ENCODE data around the gene SMYD2. TPM values are rescaled to one million over a fixed set of nuclear protein-coding genes. Genes with fewer than 3 reads are reported as not detected.

The SMYD2 gene
- total and polyA plus RNA-seq, 3 donors from 2014 or later = 73.9 to 89.4 (median 75.5) TPM

DNA sequence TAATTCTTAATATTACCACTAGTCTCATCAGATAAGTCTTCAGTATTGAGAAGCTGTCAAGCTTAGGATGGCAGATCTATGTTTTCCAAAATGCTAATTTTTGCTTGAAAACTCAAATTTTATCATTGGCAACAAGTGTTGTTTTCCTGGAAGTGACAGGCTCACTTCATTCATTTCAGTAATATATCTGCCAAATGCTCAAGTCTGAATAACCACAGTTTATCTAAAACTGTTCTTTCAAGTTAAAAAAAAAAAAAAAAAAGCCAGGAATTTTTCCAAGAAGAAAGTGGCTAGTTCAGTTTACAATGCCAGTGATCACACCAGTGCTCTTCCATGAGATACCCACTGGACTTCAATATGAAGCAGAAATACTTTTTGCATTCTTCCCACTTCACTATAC, 20.6 kb downstream of the SMYD2 start:
- TF ChIP-seq, protein P1, sequence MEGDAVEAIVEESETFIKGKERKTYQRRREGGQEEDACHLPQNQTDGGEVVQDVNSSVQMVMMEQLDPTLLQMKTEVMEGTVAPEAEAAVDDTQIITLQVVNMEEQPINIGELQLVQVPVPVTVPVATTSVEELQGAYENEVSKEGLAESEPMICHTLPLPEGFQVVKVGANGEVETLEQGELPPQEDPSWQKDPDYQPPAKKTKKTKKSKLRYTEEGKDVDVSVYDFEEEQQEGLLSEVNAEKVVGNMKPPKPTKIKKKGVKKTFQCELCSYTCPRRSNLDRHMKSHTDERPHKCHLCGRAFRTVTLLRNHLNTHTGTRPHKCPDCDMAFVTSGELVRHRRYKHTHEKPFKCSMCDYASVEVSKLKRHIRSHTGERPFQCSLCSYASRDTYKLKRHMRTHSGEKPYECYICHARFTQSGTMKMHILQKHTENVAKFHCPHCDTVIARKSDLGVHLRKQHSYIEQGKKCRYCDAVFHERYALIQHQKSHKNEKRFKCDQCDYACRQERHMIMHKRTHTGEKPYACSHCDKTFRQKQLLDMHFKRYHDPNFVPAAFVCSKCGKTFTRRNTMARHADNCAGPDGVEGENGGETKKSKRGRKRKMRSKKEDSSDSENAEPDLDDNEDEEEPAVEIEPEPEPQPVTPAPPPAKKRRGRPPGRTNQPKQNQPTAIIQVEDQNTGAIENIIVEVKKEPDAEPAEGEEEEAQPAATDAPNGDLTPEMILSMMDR (IDR thresholded peaks at IDR 0.05) = no peak
- TF ChIP-seq POLR2A (IDR thresholded peaks at IDR 0.05) = no peak
- H3K27me3 ChIP-seq = no peaks in the 10 kb centered on the region
- DNase-seq = no peak
- intact Hi-C loops (cut with DNase I; ENCODE audit: low total_unique reads) = no loop called here
- no peak overlapping the region for H3K4me3 ChIP-seq
- no peaks in the 10 kb centered on the region for H3K36me3 ChIP-seq (ENCODE audit: low read depth, missing control alignments)
- peak overlapping the region in 1 of 2 donors; percentile 15 for H3K27ac ChIP-seq
- H3K4me1 ChIP-seq = peaks cover 3% of the 10 kb centered on the region
- H3K9me3 ChIP-seq = no peaks in the 10 kb centered on the region

DNA sequence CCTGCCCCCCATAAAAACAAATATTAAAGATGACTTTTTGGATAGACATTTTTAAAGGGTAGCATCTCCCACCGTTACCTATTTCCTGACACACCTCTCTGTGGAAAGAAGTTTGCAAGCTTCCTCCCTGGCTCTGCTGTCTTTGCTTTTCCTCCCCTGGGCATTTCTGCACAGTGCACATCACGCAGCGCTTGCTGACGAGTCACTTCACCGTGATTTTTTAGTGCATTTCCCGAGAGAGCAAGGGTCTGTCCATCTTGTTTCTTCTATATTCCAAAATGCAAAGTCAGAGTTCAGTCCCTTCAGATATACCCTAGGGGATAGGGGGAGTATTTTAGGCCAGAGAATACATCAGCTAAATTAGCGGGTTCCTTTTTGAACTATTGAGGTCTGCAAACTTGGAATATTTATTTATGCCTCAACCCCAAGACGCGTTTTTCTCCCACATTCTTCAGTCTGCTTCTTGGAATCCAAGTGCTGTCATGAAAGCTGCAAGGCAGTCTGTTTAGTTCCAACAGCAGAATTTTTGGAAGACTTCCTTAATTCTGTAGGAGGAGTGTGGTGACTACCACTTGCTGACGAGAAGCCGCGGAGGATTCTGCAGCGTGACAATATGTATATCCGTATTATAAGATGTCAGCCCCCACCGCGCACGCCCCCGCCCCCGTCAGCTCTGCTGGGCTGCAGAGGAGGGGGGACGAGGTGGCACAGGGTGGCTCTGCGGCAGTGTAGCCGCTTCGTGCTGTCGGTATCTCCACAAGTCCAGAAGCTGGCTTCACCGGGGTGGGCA, 22.4 kb downstream of the SMYD2 start:
- Histone ChIP-seq H3K27ac (no peak overlapping the region), H3K4me1 (no peaks in the 10 kb centered on the region), H3K4me3 (no peak overlapping the region), H3K27me3 (no peaks in the 10 kb centered on the region), H3K9me3 (no peaks in the 10 kb centered on the region), H3K36me3 (ENCODE audit: low read depth, missing control alignments) (no peaks in the 10 kb centered on the region)
- DNase-seq = no peak
- intact Hi-C loops (cut with DNase I; ENCODE audit: low total_unique reads) = no loop called here
- TF ChIP-seq POLR2A (IDR thresholded peaks at IDR 0.05) = no peak
- TF ChIP-seq, protein P1 (IDR thresholded peaks at IDR 0.05) = no peak
- WGBS, 2 donors = 75 to 80% methylated on average over 25 of the region's 25 CpGs

DNA sequence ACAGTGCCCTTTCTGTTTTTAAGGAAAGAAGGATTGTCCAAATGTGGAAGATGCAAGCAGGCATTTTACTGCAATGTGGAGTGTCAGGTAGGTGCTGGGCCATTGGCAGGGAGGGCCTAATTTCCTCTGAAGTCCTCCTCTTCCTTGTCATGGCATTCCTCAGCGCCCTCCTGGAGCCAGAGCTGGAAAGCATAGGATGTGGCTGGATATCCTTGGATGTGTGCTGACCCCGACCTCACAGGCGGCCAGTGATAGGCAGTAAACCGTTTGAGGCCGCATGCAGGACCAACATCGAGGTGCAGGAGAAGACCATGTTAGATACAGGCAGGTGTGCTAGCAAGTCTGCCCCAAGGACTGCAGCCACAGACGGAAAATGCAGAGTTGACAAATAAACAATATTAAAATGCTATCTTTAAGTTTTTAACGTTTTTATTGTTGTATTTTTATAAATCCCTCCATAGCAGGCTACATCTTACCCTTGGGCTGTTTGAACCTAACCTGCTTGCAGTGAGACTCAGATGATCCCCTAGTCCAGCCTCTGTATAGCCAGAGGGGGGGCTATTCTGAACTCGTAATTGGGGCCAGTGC, 24.3 kb downstream of the SMYD2 start:
- H3K4me1 ChIP-seq = no peaks in the 10 kb centered on the region
- no peak overlapping the region for H3K27ac ChIP-seq
- H3K36me3 ChIP-seq (ENCODE audit: low read depth, missing control alignments) = no peaks in the 10 kb centered on the region
- H3K9me3 ChIP-seq = no peaks in the 10 kb centered on the region
- intact Hi-C loops (cut with DNase I; ENCODE audit: low total_unique reads) = no loop called here
- no peak for TF ChIP-seq POLR2A (IDR thresholded peaks at IDR 0.05)
- TF ChIP-seq, protein P1 (IDR thresholded peaks at IDR 0.05) = no peak
- WGBS, 2 donors = 88 to 92% methylated on average over 9 of the region's 9 CpGs
- no peak overlapping the region for H3K4me3 ChIP-seq
- no peaks in the 10 kb centered on the region for H3K27me3 ChIP-seq
- no peak for DNase-seq

DNA sequence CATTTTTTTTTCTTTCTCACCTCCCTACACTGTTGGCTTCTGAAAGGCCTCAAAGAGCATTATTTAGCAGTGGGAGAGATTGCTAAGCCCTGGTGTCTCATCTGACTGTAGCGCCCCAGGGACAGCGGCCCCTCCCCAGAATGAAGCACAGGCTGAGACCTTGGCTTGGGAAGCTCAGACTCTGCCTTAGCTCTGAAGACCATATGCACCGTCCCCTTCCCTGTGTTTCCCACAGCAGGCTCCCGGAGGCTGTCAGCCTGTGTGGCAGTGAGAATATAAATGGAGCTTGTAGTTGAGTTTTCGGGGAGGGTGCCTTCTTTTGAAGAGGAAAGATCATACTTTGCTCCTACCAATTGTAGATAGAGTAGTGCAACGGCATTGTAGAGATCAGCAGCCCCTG, 25.3 kb downstream of the SMYD2 start:
- TF ChIP-seq, protein P1 (IDR thresholded peaks at IDR 0.05) = no peak
- TF ChIP-seq POLR2A (IDR thresholded peaks at IDR 0.05) = no peak
- no peak for DNase-seq
- Histone ChIP-seq H3K27ac (no peak overlapping the region), H3K27me3 (no peaks in the 10 kb centered on the region), H3K36me3 (ENCODE audit: low read depth, missing control alignments) (no peaks in the 10 kb centered on the region), H3K4me1 (no peaks in the 10 kb centered on the region), H3K4me3 (no peak overlapping the region), H3K9me3 (no peaks in the 10 kb centered on the region)
- 88 to 89% methylated on average over 6 of the region's 6 CpGs for WGBS, 2 donors
- intact Hi-C loops (cut with DNase I; ENCODE audit: low total_unique reads) = no loop called here

Data from testis (tissue), 3 donors.